HG03135 (cell line): ENCODE data around the gene TYK2.
"Not testable (repeated sequence)": the region's sequence is repeated elsewhere in the genome, so short reads cannot be mapped to it uniquely, and the experiment has no call there.

ENCODE experiments used
- ATAC-seq: cut with Tn5 transposase; IDR thresholded peaks from one replicate; pipeline ENCODE4 v1.9.1; 2021; ENCODE audit warnings: mild to moderate bottlenecking, moderate library complexity; ENCODE audit not compliant: unreplicated experiment

TYK2 gene

DNA sequence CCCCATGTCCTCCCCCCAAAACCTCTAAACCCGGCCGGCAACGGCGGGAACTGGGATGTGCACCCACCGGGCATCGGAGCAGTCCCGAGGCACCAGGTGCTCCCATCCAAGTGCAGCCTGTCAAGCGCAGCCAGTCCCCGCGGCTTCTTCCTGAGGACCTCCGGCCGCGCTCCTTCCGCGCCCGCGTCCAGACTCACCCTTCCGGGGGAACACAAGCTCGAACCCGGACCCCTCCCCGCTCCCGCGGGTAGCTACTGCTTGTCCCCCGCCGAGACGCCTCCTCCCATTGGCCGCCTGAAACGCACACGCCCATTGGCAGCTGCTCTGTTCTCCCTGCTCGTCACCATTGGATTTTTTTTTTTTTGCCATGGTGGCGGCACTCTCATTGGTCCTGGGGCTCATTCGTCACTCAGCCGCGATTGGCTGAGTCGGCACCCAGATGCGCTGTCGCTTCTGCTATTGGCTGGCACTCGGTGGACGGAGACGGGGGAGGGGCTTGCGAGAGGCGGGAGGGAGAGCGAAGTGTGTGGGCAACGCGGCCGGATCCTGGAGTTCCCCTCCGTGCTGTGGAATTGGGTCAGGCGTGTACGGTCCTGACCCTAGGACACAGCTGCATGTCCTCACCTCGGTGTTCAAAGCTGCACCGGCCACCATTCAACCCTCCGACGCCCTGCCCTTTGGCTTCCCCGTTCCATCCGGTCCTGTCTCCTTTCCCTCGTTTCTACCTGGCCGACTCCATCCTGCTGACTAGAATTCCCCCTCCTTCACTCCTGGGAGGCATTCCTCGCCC is at the start of gene TYK2:
TSS of gene TYK2 (minus strand) at position 260 of the 790 bp plus-strand sequence. CDS start 2,166 bp downstream, outside the sequence.
- peak; percentile 90 for ATAC-seq

GRCh38 chr19:10428996-10429381 is 48.6 kb upstream of the TYK2 start:
- no peak for ATAC-seq

GRCh38 chr19:10427169-10427568 is 46.8 kb upstream of the TYK2 start:
- ATAC-seq, result no peak

DNA sequence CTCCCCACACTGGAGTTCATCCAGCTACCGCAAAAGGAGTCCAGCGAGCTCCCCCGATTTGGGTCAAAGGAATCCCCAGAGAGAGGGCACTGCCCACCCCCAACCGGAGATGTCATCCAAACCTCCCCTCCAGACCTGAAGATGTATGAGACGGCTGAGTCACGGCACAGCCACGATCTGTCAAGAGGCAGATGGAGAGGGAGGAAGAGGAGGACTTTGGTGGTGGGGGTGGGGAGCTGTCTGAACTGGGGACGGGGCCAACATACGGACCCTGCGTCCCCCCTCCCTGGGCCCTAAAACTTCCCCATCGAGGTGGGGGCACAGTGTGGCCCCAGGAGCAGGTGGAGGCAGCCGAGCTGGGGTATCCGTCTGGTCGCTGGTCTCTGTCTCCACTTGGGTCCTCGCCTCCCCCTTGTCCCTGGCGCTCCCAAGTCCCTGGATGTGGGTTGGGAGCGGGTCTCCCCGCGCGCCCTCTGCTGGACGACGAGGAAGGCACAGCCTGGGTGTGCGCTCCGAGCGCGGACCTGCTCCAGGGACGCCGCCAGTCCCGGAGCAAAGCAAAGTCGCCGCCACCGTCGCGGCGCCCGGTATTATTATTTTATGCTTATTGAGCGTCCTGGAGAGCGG is 43.8 kb upstream of the TYK2 start:
- ATAC-seq, result peak; percentile 27

GRCh38 chr19:10422846-10423245 is 42.5 kb upstream of the TYK2 start:
- ATAC-seq, result no peak

- no peak for ATAC-seq
Measured at GRCh38 chr19:10422046-10422461, 41.7 kb upstream of the TYK2 start.

DNA sequence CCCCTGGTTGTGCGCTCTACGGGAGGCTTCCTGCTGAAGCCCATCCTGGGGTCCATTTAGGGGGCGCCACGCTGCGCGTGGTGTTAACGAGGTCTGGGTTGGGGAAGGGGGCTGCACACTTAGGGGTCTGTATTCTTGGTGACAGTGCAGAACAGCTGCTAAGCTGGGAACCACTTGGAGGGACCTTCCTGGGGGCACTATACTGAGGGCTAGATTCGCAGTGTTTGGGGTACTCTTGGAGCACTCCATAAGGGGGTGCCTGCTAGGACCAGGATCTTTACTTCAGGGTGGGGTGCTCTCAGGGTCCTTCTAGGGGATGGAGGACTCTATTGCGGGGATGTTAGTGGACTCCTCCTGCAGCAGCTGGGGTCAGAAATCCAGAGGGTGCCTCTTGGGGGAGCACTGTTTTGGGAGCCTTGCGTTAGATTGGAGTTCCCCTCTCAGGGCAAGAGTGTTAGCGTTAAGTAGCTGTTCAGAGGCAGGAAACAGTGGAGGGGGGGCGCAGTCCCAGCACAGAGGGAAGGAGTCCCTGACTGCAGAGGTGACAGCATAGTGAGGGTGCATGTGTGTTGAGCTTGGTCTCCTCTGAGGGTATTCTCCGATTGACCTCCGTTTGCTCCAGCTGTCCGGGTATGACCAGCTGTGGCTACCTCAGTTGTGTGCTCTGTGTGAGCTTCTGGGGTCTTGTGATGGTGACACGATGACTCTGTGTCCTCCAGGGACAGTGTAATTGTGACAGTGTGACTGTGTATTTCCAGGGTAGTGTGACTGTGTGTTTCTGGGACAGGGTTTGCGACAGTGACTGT is 41.1 kb upstream of the TYK2 start:
- ATAC-seq, result no peak

DNA sequence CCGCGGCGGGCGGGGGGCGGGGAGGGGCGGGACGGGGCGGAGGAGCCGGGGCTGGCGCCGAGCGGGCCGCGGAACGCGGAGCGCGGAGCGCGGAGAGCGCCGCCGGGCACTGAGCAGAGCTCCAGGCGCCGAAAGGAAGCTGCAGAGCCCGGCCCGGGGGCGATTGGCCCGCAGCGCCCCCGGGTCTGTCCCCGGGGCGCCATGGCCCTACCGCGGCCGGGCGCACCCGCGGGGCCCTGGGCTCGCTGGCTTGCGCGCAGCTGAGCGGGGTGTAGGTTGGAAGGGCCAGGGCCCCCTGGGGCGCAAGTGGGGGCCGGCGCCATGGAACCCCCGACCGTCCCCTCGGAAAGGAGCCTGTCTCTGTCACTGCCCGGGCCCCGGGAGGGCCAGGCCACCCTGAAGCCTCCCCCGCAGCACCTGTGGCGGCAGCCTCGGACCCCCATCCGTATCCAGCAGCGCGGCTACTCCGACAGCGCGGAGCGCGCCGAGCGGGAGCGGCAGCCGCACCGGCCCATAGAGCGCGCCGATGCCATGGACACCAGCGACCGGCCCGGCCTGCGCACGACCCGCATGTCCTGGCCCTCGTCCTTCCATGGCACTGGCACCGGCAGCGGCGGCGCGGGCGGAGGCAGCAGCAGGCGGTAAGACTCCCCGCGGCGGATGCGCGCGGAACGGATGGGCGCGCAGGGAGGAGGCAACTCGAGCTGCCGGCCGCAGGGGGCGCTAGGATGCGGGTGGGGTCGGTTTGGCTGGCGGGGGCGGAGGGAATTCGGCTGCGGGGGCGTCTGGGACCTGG is 40.3 kb upstream of the TYK2 start, which contains the start of gene PDE4A:
TSS of gene PDE4A (plus strand) at position 95 of the 796 bp plus-strand sequence. CDS start at position 322, 227 bp downstream.
- no peak for ATAC-seq

DNA sequence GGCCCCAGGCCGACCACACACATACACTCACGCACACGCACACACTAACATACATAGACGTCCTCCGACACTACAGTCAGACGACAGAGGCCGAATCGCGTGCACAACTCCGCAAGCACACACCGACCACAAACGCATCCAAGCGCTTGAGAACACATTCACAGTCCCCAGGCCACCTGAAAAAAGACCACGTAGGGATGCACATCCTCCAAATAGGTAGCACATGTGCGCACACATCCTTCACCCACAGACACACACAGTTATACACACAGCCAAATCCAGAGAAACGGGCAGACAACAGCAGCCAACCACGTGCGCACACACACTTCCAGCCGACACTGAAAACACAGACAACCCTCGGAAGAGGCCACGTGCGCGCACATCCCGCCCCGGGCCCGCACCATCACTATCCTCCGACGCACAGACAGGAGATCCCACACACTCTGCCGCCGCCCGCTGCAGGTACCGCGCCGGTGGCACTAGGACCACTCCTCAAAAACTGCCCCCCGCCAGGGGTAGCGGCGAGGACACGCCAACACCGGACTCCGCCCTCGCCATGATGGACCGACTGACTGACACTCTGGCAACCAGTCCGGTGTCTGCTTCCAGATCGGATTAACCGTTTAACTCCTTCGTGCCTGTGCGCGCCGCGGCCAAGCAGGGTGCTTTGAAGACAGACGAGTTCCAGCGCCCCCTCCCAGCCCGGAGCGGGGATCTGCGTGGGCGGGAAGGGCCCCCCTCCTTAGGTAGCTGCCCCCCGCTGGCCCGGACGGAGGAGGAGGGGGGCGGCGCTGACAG is 39.5 kb upstream of the TYK2 start:
- ATAC-seq, result no peak

GRCh38 chr19:10419200-10419645 is 38.9 kb upstream of the TYK2 start:
- ATAC-seq, result no peak

- no peak for ATAC-seq
Measured at GRCh38 chr19:10418485-10419199, 38.3 kb upstream of the TYK2 start.

DNA sequence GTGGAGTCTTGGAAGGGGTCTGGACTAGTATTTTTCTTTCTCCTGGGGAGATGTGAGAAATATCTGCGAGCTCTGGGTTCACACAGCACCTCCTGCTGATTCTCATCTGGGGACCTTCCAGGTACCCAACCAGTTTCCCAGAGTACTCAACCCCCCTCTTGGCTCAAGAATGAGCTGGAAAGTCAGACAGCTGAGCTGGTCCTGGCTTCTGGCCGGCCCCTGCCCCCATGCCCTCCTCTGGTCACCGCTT is 37.8 kb upstream of the TYK2 start:
- ATAC-seq, result no peak

- ATAC-seq, result no peak
Measured at GRCh38 chr19:10417541-10418234, 37.3 kb upstream of the TYK2 start.

GRCh38 chr19:10416380-10417257 is 36.2 kb upstream of the TYK2 start:
- peak; percentile 33 for ATAC-seq

DNA sequence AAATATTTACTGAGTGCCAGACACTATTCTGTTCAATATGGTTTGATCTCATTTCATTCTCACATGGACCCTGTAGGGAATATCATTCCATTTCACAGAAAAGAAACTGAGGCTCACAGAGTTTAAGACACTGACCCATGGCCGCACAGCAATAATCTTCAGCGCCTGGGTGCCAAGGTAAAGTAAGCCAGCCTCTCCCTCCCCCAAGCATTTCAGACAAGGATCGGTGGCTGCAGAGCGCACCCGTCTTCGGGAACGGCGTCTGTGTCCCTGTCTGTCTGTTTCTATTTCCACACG is 35.7 kb upstream of the TYK2 start:
- ATAC-seq, result no peak

- peak; percentile 56 for ATAC-seq
Measured at GRCh38 chr19:10412257-10412977, 32.0 kb upstream of the TYK2 start.

DNA sequence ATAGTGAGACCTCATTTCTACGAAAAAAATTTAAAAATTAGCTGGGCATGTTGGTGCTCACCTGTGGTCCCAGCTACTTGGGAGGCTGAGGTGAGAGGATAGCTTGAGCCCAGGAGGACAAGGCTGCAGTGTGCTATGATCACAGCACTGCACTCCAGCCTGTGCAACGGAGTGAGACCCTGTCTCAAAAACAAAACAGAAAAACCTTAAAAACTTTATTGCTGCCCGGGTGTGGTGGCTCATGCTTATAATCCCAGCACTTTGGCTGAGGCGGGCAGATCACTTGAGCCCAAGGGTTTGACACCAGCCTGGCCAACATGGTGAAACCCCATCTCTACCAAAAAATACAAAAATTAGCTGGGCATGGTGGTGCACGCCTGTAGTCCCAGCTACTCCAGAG is 30.9 kb upstream of the TYK2 start:
- ATAC-seq, result not testable (repeated sequence)
